GM18517 (cell line): ENCODE results near the gene ANKRD34C.

Source experiments
- ATAC-seq: cut with Tn5 transposase; IDR thresholded peaks from one replicate; pipeline ENCODE4 v1.9.1; 2021; ENCODE audit warnings: mild to moderate bottlenecking, moderate library complexity; ENCODE audit not compliant: unreplicated experiment

ANKRD34C gene

DNA sequence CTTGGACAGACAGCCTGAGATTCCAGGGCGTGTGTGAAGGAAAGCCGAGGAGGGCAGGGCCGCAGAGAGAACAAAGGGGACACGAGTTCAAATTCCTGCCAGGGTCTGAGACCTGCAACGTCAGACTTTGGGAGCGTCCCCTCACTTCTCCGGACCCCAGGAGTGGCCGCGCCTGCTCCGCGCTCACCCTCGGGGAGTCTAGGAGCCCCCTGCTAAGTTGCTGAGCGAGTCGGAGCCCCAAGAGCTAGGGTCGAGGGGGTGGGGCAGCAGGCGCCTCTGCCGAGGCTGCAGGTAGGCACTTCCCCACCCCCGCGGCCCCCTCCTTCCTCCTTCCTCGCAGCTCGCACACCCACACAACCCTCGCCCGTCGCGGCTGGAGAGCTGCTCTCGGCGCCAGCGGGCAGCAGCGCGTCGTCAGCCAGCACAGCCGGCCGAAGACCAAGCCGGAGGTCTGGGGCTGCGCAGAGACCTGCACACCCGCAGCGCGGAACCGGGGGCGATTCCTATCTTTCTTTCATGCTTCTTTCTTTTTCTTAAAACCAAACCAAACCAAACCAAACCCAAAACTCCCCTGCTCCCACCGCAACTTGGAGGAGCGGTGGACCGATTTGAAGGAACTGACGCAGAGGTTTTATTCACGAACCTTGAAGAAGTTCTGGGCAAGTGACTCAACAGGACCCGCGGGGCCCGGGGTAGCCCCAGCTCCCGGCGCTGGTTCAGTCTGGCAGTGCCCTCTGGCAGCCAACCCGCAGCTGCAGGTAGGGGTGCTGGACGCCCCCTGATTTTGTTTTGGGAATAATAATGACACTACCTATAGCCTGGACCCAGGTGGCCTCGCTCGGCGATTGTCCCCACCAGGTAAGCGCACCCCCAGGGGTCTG, at the start of gene ANKRD34C:
TSS of gene ANKRD34C (plus strand) at position 352 of the 881 bp plus-strand sequence. CDS start 10,563 bp downstream, outside the sequence.
- ATAC-seq, result no peak

DNA sequence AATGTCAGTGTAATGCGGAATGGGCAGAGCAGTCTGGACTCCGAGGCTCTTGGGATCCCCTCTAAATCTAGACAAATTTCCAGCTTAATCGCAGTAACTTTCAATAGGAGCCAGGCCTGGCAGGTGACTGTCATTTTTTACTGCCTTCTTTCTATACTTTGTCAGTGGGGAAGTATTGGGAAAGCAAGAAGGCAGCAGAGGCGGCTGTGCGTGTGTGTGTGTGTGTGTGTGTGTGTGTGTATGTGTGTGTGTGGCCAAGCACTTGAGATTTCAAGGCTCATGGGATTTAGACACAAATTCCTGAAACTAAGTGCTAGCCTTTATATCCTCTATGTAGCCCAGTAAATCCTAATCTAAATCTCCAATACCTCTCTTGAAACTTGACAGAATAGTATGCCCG, 49.3 kb upstream of the ANKRD34C start:
- no peak for ATAC-seq

DNA sequence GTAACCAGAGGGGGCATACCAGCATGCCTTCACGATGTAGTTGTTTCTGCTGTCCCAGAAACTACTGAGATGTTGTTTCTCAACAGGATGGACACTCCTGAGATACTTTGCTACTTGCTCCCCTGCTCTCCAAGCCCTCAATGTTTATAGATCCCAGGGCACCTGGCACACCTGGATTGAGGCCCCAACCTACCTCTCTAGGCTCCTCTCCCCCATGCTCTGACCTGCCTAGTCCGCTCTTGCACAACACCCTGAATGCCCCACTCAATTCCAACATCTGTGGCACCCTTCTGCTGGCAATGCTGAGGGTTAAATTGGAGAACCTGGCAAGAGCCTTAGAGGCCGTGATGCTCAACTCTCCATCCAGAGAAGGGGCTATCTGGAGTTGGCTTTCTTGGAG, 42.5 kb upstream of the ANKRD34C start:
- no peak for ATAC-seq

DNA sequence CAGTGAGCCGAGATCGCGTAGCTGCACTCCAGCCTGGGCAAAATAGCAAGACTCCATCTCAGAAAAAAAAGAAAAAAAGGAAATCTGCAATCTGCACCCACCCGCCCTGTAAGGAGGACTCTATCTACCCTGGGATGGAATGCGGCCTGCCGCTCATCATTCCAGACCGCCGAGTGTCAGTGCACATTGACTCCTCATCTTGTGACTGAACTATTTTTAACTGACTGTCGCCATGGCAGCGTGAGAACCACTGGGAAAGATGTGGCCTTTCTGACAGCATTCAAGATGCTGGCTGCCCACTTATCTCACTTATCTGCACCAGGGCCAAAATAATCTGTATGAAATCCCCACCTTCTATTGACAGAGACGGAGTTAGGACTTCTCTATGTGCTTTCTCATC, 38.8 kb upstream of the ANKRD34C start:
- ATAC-seq, result no peak

DNA sequence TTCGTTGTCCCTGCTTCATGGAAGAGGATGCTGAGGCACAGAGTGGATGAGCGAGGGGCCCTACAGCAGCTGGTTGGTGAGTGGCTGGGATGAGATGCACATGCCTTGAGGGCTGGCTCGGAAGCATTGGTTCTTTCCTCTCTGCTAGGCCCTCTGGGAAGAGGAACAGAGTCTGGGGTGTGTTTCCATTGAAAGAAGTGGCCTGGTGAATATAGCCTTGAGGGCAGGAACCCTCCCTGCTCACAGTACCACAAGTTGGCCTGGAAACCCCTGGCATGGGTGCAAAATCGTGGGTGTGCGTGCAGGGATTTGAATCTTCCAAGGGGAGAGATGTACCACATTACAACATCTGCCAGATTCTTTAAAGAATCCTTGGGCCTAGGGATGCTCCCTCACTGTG, 37.6 kb upstream of the ANKRD34C start:
- ATAC-seq, result no peak

DNA sequence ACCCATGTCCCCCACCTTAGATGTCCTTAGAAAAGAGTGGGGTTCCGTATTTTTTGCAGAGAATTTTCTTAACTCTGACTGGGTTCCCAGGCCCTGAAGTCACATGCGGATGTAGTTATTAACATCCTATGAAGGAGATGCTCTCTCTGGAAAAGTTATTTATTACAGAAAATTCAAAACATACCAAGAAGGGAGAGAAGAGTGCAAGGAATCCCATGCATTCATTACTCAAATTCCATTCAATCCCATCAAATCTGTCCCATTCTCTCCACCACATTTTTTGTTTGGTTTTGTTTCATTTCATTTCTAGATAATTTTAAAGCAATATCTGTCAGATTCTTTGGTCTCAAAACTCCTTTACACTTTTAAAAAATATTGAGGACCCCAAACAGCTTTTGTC, 34.3 kb upstream of the ANKRD34C start:
- no peak for ATAC-seq

DNA sequence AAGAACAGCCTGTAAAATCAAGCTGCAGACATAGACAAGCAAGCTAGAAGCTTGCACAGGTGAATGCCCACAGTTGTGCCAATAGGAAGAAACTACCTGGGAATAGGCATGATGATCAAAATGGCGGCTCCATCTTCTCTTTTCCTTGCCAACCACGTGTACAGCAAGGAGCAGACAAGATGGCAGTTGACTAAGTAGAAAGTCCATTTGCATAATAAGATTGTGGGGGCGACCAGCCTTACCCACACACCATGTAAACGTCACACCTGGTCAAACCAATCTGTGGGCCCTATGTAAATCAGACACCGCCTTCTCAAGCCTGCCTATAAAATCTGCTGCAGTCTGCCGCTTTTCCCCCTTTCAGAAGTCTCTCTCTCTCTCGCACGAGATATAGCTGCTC, 25.1 kb upstream of the ANKRD34C start:
- no peak for ATAC-seq

DNA sequence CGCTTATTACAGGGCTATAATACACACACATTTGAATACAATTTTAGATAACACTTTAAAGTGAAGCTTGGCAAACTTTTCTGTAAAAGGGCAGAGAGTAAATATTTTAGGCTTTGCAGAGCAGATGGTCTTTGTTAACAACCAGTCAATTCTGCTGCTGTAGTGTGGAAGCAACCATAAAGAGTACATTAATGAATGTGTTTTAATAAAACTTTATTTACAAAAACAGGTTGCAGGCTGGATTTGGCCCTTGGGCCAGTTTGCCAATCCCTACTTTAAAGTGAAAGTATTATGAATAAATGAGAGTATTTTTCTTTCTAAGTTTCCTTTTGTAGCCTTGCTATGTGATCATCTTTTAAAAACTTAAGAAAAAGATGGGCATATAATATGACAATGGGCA, 20.7 kb upstream of the ANKRD34C start:
- ATAC-seq, result no peak

DNA sequence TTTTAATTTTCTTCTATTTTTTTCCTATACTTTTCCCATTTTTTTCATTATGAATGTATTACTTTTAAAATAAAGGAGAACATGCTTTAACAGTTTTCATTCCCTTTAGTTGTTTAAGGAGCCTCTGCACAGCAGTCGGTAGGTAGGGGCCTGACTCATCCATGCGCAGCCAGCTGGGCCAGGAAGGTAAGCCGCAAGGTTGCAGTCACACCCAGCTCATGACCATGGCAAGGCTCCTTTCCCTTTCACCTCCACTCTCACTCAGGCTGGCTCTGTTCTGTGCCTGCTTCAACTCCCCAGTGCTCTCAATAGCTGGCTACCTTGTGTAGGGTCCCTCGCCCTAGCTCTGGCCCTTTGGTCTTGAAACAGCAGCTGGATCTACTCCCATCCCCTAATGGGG, 17.4 kb upstream of the ANKRD34C start:
- no peak for ATAC-seq

DNA sequence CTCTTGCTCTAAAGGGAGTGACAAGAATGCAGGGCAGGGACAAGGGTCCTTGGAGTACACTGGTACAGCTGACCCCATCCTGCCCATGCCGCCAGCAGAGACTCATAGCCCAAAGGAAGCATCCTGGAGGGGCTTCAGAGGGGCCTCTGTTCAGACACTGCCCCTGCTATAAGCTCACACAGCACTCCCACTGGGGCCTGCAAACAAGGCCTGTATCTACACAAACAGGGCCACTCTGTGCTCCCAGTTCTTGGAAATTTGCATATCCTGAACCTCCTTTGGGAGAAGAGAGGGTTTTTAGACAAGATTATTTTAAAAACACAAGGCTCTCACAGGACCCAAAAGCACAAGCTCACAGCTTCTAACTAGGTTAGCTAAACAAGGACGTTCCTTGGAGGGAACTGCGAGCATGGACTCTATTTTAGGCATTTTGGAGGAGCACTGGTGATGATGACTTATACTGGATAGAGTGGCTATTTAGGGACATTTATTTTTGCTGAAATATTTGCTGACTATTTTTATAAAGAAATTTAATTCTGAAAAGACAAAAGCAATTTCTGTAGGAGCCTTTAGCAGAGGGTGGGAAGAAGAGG, 16.4 kb upstream of the ANKRD34C start:
- ATAC-seq, result no peak

DNA sequence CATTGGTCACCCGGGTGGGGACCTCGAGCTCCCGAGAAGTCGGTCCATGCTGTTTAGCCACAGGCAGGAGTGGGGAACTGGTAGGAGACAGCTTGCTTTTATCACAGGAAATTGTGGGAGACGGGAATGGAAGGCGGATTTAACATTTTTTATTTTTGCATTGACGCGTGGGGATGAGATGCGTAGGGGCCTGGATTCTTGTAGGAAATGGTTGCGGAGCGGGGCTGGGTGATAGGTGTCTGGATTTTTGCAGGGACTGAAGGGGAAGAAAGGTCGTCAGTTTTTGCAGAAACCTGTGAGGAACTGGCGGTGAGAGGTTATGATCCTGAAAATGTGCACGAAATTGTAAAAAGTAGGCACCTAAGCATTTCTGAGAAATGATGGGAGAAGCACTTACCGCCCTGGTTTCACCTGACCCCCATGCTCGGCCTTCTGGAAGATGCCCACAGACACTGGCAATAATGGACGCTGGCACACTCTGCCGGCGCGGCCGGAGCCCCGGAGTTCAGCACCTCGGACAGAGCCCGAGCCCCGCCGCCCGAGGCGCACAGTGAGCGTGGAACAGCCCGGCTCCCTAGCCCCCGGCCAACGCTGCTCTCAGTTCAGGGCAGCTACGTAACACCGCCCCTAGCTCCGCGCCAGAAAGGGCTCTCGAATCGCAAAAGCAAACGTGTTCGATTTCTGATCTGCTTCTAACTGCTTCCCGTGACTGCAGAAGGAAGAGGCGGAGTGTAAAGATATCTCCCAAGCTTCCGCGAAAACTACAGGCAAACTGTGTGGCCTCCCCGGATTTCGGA, 928 bp downstream of the ANKRD34C start:
- no peak for ATAC-seq

DNA sequence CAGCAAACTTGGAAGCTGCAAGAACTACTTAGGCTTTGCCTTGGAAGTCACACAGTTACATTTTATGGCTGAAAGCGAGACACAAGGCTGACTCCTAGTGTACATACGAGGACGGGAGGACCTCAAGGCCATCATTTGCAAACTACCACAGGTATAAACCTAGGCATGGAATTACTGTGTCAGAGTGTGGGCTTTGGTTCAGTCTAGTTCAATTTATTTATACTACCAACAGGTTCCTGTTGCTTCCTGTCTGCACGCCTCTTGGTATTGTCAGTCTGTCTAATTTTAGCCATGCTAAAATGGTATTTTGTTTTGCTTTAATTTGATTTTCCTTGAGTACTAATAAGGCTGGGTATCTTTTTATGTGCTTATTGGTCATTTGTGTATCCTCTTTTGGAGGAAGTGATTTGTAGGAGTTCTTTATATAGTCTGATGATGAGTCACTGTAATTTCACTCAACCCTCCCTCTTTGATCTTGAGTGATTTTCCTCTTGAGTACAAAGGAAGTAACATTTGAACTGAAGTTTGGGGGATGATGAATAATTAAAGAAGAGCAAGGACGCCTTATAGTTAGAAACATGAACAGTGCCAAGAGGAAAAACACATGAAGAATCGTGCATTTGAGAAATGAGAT, 8.2 kb downstream of the ANKRD34C start:
- no peak for ATAC-seq

DNA sequence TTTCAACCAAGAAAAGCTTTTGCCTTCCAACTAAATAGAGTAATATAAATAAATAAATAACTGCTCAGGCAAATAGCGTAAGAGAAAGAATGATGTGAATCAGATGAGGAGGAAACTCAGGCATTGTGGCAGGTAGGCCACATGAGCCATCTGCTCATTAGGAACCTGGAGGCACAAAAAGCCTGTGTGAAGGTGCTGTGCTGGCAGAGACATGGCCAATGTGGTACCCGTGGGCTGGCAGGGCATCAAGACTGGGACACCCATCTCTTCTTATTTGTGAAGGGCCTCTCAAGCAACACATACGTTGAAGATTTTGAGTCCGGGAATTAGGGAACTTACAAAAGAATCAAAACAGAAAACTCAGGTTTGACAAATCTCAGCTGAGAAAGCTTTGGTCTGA, 9.5 kb downstream of the ANKRD34C start:
- no peak for ATAC-seq

DNA sequence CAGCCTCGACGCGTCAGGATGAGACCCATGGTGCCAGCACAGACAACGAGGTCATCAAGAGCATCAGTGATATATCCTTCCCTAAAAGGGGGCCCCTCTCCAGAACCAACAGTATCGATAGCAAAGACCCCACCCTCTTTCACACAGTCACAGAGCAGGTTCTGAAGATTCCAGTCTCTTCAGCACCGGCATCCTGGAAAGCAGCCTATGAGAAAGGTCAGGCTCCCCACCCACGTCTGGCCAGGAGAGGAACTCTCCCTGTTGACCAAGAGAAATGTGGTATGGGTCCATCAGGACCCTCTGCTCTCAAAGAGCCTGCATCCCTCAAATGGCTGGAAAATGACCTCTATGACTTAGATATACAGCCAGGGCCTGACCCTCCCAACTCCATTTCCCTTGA, 11.6 kb downstream of the ANKRD34C start:
- ATAC-seq, result no peak

DNA sequence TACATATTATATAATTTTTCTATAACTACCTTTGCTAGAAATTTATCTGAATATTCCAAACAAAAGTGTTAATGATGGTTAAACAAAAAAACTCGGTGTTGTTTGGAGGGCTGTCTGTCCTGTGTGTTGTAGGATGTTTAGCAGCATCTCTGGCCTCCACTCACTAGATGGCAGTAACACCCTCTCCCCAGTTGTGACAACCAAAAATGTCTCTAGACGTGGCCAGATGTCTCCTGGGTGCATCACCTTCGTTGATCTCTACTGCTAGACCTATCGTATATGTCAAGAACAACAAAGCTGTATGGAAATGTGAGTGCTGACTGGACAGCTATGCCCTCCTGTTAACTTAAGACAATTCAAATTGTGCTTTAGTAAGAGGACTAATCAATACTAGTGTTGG, 14.1 kb downstream of the ANKRD34C start:
- ATAC-seq, result no peak

DNA sequence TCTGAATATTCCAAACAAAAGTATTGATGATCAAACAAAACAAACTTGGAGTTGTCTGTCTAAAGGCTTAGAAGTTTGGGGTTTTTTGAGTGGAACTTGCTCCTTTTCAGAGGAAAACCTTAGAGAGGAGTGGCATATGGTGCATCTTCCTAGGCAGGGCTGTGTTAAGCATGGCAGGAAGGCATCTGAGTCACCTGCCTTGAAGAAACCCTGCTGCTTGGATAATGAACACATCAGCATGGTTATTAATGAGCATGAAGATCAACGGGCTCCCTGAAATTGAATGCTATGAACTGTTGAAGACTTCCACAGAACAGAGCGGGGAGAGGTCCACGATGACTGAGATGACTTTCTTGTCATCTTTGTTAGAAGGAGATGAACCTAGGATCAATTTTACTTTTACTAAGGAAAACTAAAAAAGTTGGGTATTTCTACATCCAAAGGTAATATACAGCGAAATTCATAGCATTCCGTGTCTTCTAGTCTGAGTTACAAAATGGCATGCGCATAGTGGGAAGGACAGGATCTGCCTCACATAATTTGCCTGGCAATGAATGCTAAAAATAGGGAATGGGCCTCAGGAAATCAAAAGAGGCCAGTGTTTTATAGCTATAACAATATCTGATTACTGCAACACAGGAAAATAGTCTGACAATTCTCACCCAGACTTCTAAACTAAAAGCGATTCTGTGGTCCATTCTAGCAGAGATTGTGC, 16.8 kb downstream of the ANKRD34C start:
- ATAC-seq, result no peak

DNA sequence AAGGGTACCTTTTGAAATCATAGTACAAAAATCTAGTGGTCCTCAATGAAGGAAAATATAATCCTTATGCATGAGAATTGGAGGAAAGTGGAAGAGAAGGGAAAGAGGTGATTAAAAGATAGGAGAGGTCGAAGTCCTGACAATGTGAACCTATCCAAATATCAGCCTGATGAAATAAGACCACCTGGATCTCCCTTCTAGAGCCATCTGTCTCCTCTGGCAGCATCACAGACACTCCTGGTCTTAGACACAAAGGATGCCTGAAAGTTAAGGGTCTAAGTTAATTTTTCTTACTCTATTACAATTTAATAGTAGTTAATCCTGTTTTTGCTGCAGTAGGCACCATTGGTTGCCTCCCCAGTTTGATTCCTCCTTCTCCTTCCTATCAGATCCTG, 17.3 kb downstream of the ANKRD34C start:
- ATAC-seq, result no peak

DNA sequence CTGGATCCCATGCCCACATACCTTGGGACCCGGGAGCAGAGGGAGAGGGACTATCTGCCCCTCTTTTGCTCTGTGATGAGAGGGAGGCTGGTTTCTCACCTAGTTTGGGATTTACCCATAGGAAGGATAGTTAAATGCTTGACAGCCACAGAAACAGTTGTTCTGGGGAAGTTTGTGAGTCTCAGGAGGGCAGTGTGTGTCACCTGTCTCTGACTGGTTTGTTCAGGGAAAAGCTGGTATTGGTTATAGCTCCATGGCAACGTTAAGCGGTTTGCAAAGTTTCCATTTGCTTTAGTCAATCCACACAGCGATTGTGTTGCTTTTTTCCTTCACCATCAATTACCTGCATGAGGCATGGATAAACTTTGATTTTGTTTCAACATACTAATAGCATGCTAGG, 24.7 kb downstream of the ANKRD34C start:
- no peak for ATAC-seq

DNA sequence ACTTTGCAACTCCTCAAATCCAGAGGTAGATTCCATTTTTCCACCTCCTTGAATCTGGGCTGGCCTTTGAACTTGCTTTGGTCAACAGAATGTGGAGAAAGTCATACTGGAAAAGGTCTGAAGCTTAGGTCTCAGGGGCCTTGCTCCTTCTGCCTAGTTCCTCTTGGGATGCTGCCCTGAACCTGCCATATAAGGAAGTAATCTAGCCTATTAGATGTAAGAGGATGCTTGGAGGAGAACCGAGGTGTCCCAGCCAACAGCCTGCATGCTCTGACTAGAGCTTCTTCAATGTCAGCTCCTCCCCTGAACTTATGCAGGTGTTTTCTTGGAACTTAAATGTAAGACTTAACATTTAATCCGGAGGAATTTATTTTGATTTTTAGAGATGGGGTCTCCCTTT, 26.4 kb downstream of the ANKRD34C start:
- no peak for ATAC-seq

DNA sequence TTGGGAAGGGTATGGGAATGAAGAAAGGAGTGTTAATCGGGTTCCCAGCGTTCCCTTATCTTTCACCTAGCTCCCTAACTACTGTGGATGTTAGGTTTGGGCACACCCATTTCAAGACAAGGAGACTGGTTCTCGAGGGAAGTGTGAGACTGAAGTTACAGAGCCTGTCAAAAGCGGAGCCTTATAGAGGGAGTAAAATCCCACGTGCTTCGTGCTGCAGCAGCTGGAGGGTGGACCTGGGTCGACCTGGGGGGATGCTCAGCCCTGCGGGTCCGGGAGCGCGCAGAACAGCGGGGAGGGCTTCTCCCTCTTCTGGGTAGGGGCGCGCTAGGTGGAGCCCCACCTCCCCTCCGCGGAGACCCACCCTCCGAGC, 28.1 kb downstream of the ANKRD34C start:
- peak; percentile 31 for ATAC-seq
